AG04450 (cell line): ENCODE measurements around the gene EPS8L3. TPM values are rescaled to one million over a fixed set of nuclear protein-coding genes. Genes with fewer than 3 reads are reported as not detected.
"Not testable (repeated sequence)": the region's sequence is repeated elsewhere in the genome, so short reads cannot be mapped to it uniquely, and the experiment has no call there.

Experiments
- CTCF ChIA-PET: fragments of 300-600, 350-600 bp; formaldehyde crosslinking; extraction: SDS; loops from one replicate; lab custom pipeline; 2022; ENCODE audit warnings: antibody characterized with exemption, inconsistent platforms; lab: Charles Lee
- POLR2A ChIA-PET: fragments of 350-600 bp; formaldehyde crosslinking; extraction: SDS; loops from one replicate; lab custom pipeline; 2021; ENCODE audit warnings: antibody characterized with exemption, inconsistent platforms; lab: Yijun Ruan, JAX
- DNase-seq: peaks from one replicate; pipeline ENCODE4 v3.0.0-alpha.2; 2011; ENCODE audit warnings: low read depth, low spot score
- H3K27ac ChIP-seq: one replicate; pipeline ENCODE4 v1.5.1; 2012; ENCODE audit warnings: low read depth, low read length, control low read depth
- H3K27me3 ChIP-seq: one replicate; pipeline ENCODE4 v1.6.0; 2012; ENCODE audit warnings: low read length; ENCODE audit not compliant: control insufficient read depth, insufficient read depth
- H3K4me3 ChIP-seq: 2 replicates; pipeline ENCODE4 v1.5.1; 2011; ENCODE audit warnings: mild to moderate bottlenecking, low read depth, low read length, control low read depth
- H3K9me3 ChIP-seq: 2 replicates; pipeline ENCODE4 v1.5.1; 2012; ENCODE audit warnings: low read length; ENCODE audit not compliant: control insufficient read depth, insufficient read depth
- polyA plus RNA-seq: library from polyadenylated mRNA; depleted of rRNA; stranded (reverse); fragments of >200 nt; gene quantifications from 2 replicates; pipeline ENCODE4 v1.2.3, GENCODE V29; 2011
- TF ChIP-seq, protein P1 (sequence below): IDR thresholded peaks from 2 replicates; pipeline ENCODE4 v1.5.1; 2011; ENCODE audit warnings: low read depth, low read length, control low read depth, inconsistent platforms

The EPS8L3 gene
- polyA plus RNA-seq, 1 experiment: not detected

DNA sequence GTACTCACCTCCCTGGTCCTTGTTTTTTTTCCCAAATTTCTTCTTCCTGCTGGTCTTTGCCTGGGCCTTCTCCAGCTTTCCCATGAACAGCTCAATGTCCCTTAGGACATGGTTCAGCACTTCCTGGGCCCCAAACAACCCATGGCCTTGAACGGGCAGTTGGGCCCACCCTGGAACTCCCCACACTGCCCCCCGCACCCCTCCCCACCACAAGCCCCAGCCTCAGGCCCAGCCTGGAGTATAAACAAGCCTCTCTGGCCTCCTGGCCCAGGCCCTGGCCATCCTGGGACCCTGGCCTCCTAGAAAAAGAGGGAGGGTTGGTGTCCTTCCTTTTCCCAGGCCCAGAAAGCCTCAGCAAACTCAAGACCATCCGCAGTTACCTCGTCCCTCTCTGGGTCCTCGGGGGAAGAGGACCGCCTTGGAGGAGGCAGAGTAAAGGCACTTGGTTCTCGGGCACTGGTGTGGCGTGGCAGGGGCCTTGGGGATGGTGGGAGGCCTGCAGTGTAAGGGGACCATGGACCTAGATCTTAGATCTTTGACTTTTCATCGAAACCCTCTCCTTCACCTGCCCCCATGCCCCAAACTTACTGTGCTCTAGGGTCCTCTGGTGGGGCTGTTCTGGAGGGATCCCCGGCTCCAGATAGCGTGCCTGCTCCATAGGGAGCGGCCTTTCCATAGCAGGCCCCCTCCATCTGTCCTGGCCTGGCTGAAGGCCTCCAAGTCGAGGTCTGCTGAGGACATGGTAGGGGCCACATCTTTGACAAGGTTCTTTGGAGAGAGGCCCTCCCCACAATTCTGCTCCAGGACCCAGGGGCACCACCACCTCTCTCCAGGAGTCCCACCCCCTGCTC, 5.6 kb downstream of the EPS8L3 start:
- no peak for DNase-seq
- Histone ChIP-seq H3K27me3 (peaks cover 3% of the 10 kb centered on the region), H3K27ac (no peak overlapping the region), H3K4me3 (no peak overlapping the region), H3K9me3 (no peaks in the 10 kb centered on the region)
- CTCF ChIA-PET: no interaction called here
- TF ChIP-seq, protein P1, sequence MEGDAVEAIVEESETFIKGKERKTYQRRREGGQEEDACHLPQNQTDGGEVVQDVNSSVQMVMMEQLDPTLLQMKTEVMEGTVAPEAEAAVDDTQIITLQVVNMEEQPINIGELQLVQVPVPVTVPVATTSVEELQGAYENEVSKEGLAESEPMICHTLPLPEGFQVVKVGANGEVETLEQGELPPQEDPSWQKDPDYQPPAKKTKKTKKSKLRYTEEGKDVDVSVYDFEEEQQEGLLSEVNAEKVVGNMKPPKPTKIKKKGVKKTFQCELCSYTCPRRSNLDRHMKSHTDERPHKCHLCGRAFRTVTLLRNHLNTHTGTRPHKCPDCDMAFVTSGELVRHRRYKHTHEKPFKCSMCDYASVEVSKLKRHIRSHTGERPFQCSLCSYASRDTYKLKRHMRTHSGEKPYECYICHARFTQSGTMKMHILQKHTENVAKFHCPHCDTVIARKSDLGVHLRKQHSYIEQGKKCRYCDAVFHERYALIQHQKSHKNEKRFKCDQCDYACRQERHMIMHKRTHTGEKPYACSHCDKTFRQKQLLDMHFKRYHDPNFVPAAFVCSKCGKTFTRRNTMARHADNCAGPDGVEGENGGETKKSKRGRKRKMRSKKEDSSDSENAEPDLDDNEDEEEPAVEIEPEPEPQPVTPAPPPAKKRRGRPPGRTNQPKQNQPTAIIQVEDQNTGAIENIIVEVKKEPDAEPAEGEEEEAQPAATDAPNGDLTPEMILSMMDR: no peak
- POLR2A ChIA-PET: no interaction called here

DNA sequence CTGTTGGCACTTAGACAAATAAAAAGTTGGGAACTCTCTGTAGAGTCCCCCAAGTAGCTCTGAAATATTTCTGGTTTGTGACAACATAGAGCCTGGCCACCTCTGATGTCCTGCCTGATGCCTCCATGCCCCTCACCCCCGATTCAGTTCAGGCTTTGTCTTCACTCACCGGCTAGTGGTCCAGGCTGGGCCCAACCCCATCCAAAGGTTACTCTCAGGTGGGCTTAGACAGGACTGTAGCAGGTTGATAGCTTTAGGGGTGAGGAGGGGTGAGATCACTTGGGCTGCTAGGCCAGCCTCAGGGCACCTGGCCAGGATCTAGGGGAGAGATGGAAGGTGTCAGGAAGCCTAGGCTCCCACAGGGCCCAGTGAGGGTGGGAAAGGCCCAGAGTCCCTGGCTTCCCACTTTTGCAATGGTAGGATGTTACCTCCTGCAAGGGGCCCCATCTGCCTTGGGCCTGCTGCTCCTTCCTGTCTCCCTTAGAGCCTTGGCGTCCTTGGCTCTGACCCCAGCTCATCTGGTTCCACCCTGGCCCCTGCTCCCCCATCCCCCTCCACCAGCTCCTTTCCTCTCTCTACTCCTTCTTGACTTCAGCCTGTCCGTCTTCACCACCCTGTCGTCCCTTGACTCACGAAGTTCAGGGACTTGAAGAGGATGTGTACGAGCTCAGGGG, 6.7 kb downstream of the EPS8L3 start:
- no peak for DNase-seq
- H3K9me3 ChIP-seq: no peaks in the 10 kb centered on the region; the same call in 1 of the 2 replicates
- H3K27ac ChIP-seq: no peak overlapping the region
- ChIA-PET CTCF (interaction anchor here (0.7 to 1.5 kb wide), 2 partner anchors 19 to 117 kb away, joined by 3 to 4 read pairs; no protein-coding TSS in a partner anchor), POLR2A (no interaction called here)
- no peak overlapping the region for H3K4me3 ChIP-seq
- H3K27me3 ChIP-seq: peaks cover 6% of the 10 kb centered on the region
- TF ChIP-seq, protein P1: no peak

DNA sequence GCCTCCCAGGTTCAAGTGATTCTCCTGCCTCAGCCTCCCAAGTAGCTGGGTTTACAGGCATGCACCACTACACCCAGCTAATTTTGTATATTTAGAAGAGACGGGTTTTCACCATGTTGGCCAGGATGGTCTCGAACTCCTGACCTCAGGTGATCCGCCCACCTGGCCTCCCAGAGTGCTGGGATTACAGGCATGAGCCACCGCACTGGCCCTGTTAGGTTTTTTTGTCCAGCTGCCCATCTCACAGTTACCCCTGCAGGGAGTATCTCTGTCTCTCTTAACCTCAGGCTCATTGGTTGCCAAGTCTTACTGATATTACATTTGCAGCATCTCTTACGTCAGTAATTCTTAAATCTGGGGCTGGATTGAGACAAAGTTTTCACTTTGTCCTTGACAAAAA, 7.4 kb downstream of the EPS8L3 start:
- CTCF ChIA-PET: interaction anchor here (0.8 to 1.5 kb wide), 2 partner anchors 116 to 224 kb away, joined by 3 to 4 read pairs; no protein-coding TSS in a partner anchor
- DNase-seq, H3K27ac ChIP-seq, POLR2A ChIA-PET, H3K4me3 ChIP-seq, H3K9me3 ChIP-seq: not testable (repeated sequence)
- peaks cover 12% of the 10 kb centered on the region for H3K27me3 ChIP-seq

DNA sequence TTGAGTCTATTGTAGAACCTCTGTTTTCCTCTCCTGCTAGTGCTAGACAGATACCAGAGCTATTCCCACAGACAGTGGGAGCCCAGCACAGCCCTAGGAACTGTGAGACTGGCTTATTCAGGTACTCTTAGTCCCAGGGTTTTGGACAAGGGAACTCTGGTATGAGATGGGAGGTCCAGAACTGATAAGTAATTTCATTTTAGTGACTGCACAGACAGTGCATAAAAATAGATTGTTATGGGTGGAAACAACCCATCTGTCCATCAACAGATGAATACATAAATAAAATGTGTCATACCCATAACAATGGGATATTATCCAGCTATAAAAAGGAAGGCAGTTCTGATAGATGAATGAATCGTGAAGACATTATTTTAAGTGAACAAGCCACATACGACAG, 9.0 kb downstream of the EPS8L3 start:
- Histone ChIP-seq H3K27me3 (peaks cover 26% of the 10 kb centered on the region), H3K4me3 (no peak overlapping the region), H3K9me3 (no peaks in the 10 kb centered on the region; the same call in 1 of the 2 replicates), H3K27ac (no peak overlapping the region)
- DNase-seq: no peak
- CTCF ChIA-PET: interaction anchor here (1.0 to 2.9 kb wide), 2 partner anchors 20 to 114 kb away, joined by 3 to 7 read pairs; no protein-coding TSS in a partner anchor
- TF ChIP-seq, protein P1: no peak
- POLR2A ChIA-PET: no interaction called here

DNA sequence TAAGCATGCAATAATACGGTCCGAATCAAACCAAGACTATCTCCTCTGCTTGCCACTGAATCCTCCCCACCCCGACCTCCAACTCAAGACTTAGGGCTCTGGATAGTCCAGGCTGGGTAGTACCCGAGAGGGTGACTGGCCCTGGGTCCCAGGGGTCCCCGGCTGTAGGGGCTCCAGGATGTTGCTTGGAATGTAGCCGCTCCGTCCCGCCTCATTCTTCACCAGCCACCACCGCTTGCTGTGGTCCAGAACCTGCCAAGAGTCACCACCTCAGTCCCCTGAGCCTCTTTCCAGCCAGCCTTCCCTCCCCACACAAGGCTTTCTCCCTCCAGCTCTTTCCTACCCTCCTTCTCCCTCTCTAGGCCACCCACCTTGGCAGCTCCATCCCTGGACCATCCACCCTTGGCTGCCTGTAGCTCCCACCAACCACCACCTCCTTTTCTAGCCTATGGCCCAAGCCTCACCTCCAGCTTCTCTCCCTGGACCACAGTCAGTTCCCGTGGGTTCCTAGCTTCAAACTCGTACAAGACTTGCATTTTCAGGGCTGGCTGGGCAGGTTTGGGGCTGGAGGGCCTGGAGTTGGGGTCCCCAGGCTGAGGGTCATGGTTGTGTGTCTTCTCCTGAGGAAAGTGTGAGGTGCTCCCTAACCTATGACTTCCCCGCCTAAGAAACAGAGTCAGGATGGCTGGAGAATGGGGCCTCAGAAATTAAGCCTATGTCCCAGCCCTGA, 12.0 kb downstream of the EPS8L3 start:
- H3K9me3 ChIP-seq: peaks cover 9% of the 10 kb centered on the region
- no peak overlapping the region for H3K27ac ChIP-seq
- ChIA-PET CTCF (interaction anchor here (0.9 to 1.8 kb wide), 2 partner anchors 112 to 206 kb away, joined by 3 to 7 read pairs; no protein-coding TSS in a partner anchor), POLR2A (interaction anchor here (0.5 kb wide), 1 partner anchor 906 kb away, joined by 3 read pairs; no protein-coding TSS in a partner anchor)
- H3K27me3 ChIP-seq: peaks cover 35% of the 10 kb centered on the region
- H3K4me3 ChIP-seq: no peak overlapping the region
- no peak for DNase-seq
- TF ChIP-seq, protein P1: no peak
